Esophagus squamous epithelium (tissue), 5 donors: Measurements from ENCODE around the gene ASIC3. TPM values are rescaled to one million over a fixed set of nuclear protein-coding genes. Genes with fewer than 3 reads are reported as not detected.
A peak's percentile ranks its signal among the peaks of the same experiment; 100 is the strongest.

Experiments
- DNase-seq: peaks from one replicate; lab custom pipeline; 2025; lab: John Stamatoyannopoulos, UW
- H3K27ac ChIP-seq, 4 donors: fragments of 200-600 bp; sonication (generic); one replicate each; pipeline ENCODE4 v1.5.1; 2016 to 2019; ENCODE audit warnings: mild to moderate bottlenecking in 1 of 4
- H3K27me3 ChIP-seq, 4 donors: fragments of 200-600 bp; sonication (generic); 1 replicate in 3 of 4; 2 replicates in 1 of 4; pipeline versions ENCODE4 v1.5.1 to v1.6.0; 2017 to 2021; ENCODE audit warnings: antibody characterized with exemption in 1 of 4
- H3K36me3 ChIP-seq, 3 donors: fragments of 200-600 bp; sonication (generic); one replicate each; pipeline ENCODE4 v1.5.1; 2016 to 2019
- H3K4me1 ChIP-seq, 3 donors: fragments of 200-600 bp; sonication (generic); one replicate each; pipeline ENCODE4 v1.5.1; 2017 to 2019
- H3K4me3 ChIP-seq, 4 donors: fragments of 200-600 bp; sonication (generic); 1 replicate in 3 of 4; 2 replicates in 1 of 4; pipeline ENCODE4 v1.5.1; 2016 to 2019; ENCODE audit warnings: mild to moderate bottlenecking in 2 of 4, moderate library complexity in 1 of 4
- H3K9me3 ChIP-seq, 3 donors: fragments of 200-600 bp; sonication (generic); one replicate each; pipeline ENCODE4 v1.5.1; 2016 to 2019
- CTCF ChIP-seq, 6 experiments: fragments of 450-650 bp in 4 of 6; fragments of 200-600 bp in 2 of 6; sonication (generic) in 2 of 6; IDR thresholded peaks; one replicate each; pipeline ENCODE4 v1.5.1; 2016 to 2019; ENCODE audit warnings: antibody characterized with exemption in 6 of 6, mild to moderate bottlenecking in 4 of 6, moderate library complexity in 4 of 6
- POLR2A ChIP-seq, 4 donors: fragments of 450-650 bp; IDR thresholded peaks; one replicate each; pipeline ENCODE4 v1.6.1; 2017; ENCODE audit warnings: antibody characterized with exemption in 4 of 4, mild to moderate bottlenecking in 4 of 4, moderate library complexity in 3 of 4
- WGBS, 2 donors: methylation state at CpG; one replicate each; pipeline ENCODE4 v1.1.5; 2018; 5-methylcytosine and 5-hydroxymethylcytosine counted together
- intact Hi-C: fragments of 100-400 bp; cut with DNase I; formaldehyde crosslinking; loops from one replicate; pipeline ENCODE4 v1.15.0; 2022
- total RNA-seq, 4 donors: library from RNA; depleted of rRNA; stranded (reverse); fragments of >200 nt; gene quantifications; one replicate each; pipeline ENCODE4 v1.1.0, GENCODE V29; 2016
- donor health status: DM: yes; HTN: yes; CAD: no.

The ASIC3 gene
- total RNA-seq, 4 donors from 2014 or later, result 0.40 to 0.95 TPM; not detected in 2

DNA sequence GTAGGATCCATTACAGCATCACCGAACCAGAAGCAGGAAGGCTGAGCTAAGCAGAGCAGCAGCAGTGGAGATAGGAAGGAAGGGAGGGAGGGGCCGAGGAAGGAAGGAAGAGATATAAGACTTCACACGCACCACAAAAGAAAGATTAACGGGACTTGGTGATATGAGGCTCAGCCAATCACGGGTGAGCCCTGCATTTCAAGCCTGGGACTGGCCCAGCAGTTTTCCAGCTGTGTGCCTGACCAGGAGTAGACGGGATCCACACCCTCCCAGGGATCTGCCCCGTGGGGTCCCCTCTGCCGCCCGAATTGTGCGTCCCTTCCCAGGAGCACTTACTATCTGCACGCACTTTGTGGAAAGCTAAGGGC is 40.2 kb upstream of the ASIC3 start:
- TF ChIP-seq CTCF (IDR thresholded peaks at IDR 0.05) (no peak), POLR2A (IDR thresholded peaks at IDR 0.05) (no peak)
- intact Hi-C loops, result no loop called here
- Histone ChIP-seq H3K36me3 (no peaks in the 10 kb centered on the region), H3K4me1 (peaks cover 6 to 65% (median 29%) of the 10 kb centered on the region in 3 donors), H3K4me3 (peak overlapping the region in 1 of 4 donors; percentile 37), H3K27me3 (peaks cover 0 to 62% (median 2%) of the 10 kb centered on the region in 4 donors), H3K27ac (peak overlapping the region in 2 of 4 donors; percentile 26 to 37), H3K9me3 (no peaks in the 10 kb centered on the region)
- WGBS, 2 donors, result 16 to 19% methylated on average over 7 to 10 of the region's 11 CpGs
- DNase-seq, result no peak

GRCh38 chr7:151008511-151009323 is 39.6 kb upstream of the ASIC3 start:
- Histone ChIP-seq H3K4me1 (peaks cover 12 to 71% (median 35%) of the 10 kb centered on the region in 3 donors), H3K27me3 (peaks cover 0 to 68% (median 4%) of the 10 kb centered on the region in 4 donors), H3K27ac (peak overlapping the region in 2 of 4 donors; percentile 26 to 37), H3K9me3 (no peaks in the 10 kb centered on the region), H3K4me3 (peak overlapping the region in 2 of 4 donors; percentile 23 to 37), H3K36me3 (no peaks in the 10 kb centered on the region)
- TF ChIP-seq CTCF (IDR thresholded peaks at IDR 0.05), result peak; percentile 47 to 79 (median 65)
- no peak for TF ChIP-seq POLR2A (IDR thresholded peaks at IDR 0.05)
- intact Hi-C loops, result no loop called here
- 44 to 55% methylated on average over 13 to 23 of the region's 40 CpGs for WGBS, 2 donors
- DNase-seq, result no peak

- Histone ChIP-seq H3K9me3 (no peaks in the 10 kb centered on the region), H3K4me1 (peaks cover 12 to 79% (median 35%) of the 10 kb centered on the region in 3 donors), H3K4me3 (no peak overlapping the region), H3K36me3 (no peaks in the 10 kb centered on the region), H3K27me3 (peaks cover 0 to 75% (median 5%) of the 10 kb centered on the region in 4 donors), H3K27ac (no peak overlapping the region)
- TF ChIP-seq POLR2A (IDR thresholded peaks at IDR 0.05) (no peak), CTCF (IDR thresholded peaks at IDR 0.05) (no peak)
- no peak for DNase-seq
- WGBS, 2 donors, result 60 to 65% methylated on average over 2 to 5 of the region's 22 CpGs
- intact Hi-C loops, result no loop called here
Measured at GRCh38 chr7:151009327-151010036, 38.8 kb upstream of the ASIC3 start.

DNA sequence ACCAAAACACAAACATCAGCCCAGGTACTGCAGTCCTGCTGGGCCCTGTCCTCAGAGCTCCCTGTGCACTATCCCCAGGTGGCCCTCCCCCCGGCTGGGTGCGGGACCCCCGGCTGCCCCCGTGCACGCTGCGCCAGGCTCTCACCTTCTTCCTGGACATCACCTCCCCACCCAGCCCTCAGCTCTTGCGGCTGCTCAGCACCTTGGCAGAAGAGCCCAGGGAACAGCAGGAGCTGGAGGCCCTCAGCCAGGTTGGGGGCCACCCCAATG is 38.4 kb upstream of the ASIC3 start:
- no peak for DNase-seq
- WGBS, 2 donors, result no CpG with 5 or more reads among the region's 7 CpGs
- Histone ChIP-seq H3K27me3 (peaks cover 0 to 80% (median 5%) of the 10 kb centered on the region in 4 donors), H3K36me3 (no peaks in the 10 kb centered on the region), H3K4me1 (peaks cover 12 to 83% (median 35%) of the 10 kb centered on the region in 3 donors), H3K27ac (peak overlapping the region in 1 of 4 donors; percentile 63), H3K9me3 (no peaks in the 10 kb centered on the region), H3K4me3 (no peak overlapping the region)
- TF ChIP-seq CTCF (IDR thresholded peaks at IDR 0.05), result no peak
- intact Hi-C loops, result no loop called here
